CD14-positive monocyte (primary cell): ENCODE measurements around the gene APBB1. TPM values are rescaled to one million over a fixed set of nuclear protein-coding genes. Genes with fewer than 3 reads are reported as not detected.
A peak's percentile ranks its signal among the peaks of the same experiment; 100 is the strongest.

Source experiments
- DNase-seq, 3 donors: peaks; one replicate each; pipeline ENCODE4 v3.0.0-alpha.2; 2011 to 2022
- H2AFZ ChIP-seq: 2 replicates; pipeline ENCODE4 v1.6.0; 2012; ENCODE audit warnings: mild to moderate bottlenecking, low read depth, low read length, inconsistent platforms; ENCODE audit not compliant: insufficient read depth, poor library complexity, severe bottlenecking
- H3K27ac ChIP-seq, 2 donors: 1 replicate in 1 of 2; 2 replicates in 1 of 2; pipeline ENCODE4 v1.5.1; 2012 to 2013; ENCODE audit warnings: low read length in 2 of 2, control low read depth in 1 of 2, inconsistent platforms in 1 of 2, low read depth in 1 of 2, mild to moderate bottlenecking in 1 of 2
- H3K27me3 ChIP-seq, 2 donors: one replicate each; pipeline versions ENCODE4 v1.6.0 to v1.6.1; 2011 to 2013; ENCODE audit warnings: low read length in 2 of 2; ENCODE audit not compliant: control insufficient read depth in 2 of 2, insufficient read depth in 2 of 2
- H3K36me3 ChIP-seq, 2 donors: replicated peaks in 1 of 2; 1 replicate in 1 of 2; 2 replicates in 1 of 2; pipeline versions ENCODE4 v1.5.1 to v1.6.1; 2012 to 2013; ENCODE audit warnings: low read length in 2 of 2, control low read depth in 1 of 2, inconsistent platforms in 1 of 2, mild to moderate bottlenecking in 1 of 2; ENCODE audit not compliant: insufficient read depth in 2 of 2, control insufficient read depth in 1 of 2
- H3K4me1 ChIP-seq, 2 donors: 1 replicate in 1 of 2; 2 replicates in 1 of 2; pipeline versions ENCODE4 v1.5.1 to v1.6.1; 2012 to 2013; ENCODE audit warnings: low read length in 2 of 2, control low read depth in 1 of 2, inconsistent platforms in 1 of 2, mild to moderate bottlenecking in 1 of 2, moderate library complexity in 1 of 2; ENCODE audit not compliant: insufficient read depth in 2 of 2, control insufficient read depth in 1 of 2
- H3K4me2 ChIP-seq: replicated peaks from 2 replicates; pipeline ENCODE3; 2012; ENCODE audit warnings: low read length, moderate library complexity, mild to moderate bottlenecking; ENCODE audit not compliant: poor library complexity, severe bottlenecking; ENCODE audit errors: extremely low read depth
- H3K4me3 ChIP-seq, 3 experiments: fragments of 200-600 bp in 1 of 3; sonication (generic) in 1 of 3; replicated peaks in 1 of 3; 1 replicate in 2 of 3; 2 replicates in 1 of 3; pipeline ENCODE4 v1.5.1; 2011 to 2013; ENCODE audit warnings: low read length in 3 of 3, mild to moderate bottlenecking in 3 of 3, control low read depth in 2 of 3, low read depth in 2 of 3, inconsistent platforms in 1 of 3, moderate library complexity in 1 of 3
- H3K79me2 ChIP-seq: 2 replicates; pipeline ENCODE4 v1.6.0; 2012; ENCODE audit warnings: mild to moderate bottlenecking, control low read depth, inconsistent platforms, low read length, moderate library complexity; ENCODE audit not compliant: insufficient read depth
- H3K9ac ChIP-seq: 2 replicates; pipeline ENCODE4 v1.6.0; 2017; ENCODE audit warnings: low read length, mild to moderate bottlenecking; ENCODE audit not compliant: insufficient read depth, poor library complexity, severe bottlenecking
- H3K9me3 ChIP-seq, 2 donors: replicated peaks in 1 of 2; 1 replicate in 1 of 2; 2 replicates in 1 of 2; pipeline versions ENCODE4 v1.5.1 to v1.6.1; 2012 to 2013; ENCODE audit warnings: low read length in 2 of 2, control low read depth in 1 of 2; ENCODE audit not compliant: control insufficient read depth in 1 of 2, insufficient read depth in 1 of 2
- H4K20me1 ChIP-seq: 2 replicates; pipeline ENCODE4 v1.6.0; 2012; ENCODE audit warnings: mild to moderate bottlenecking, low read length, control low read depth, moderate library complexity; ENCODE audit not compliant: insufficient read depth
- H3K27ac Mint-ChIP-seq, 7 donors: one replicate each; pipeline ENCODE4 v1.8.0; 2020; ENCODE audit warnings: mild to moderate bottlenecking in 7 of 7, mixed read lengths in 7 of 7, moderate library complexity in 6 of 7, inconsistent platforms in 2 of 7
- H3K27me3 Mint-ChIP-seq, 3 donors: one replicate each; pipeline ENCODE4 v1.8.0; 2021 to 2022; ENCODE audit warnings: low read depth in 3 of 3, mild to moderate bottlenecking in 3 of 3, mixed read lengths in 3 of 3, moderate library complexity in 3 of 3, inconsistent platforms in 1 of 3
- H3K36me3 Mint-ChIP-seq, 2 donors: one replicate each; pipeline ENCODE4 v1.8.0; 2020; ENCODE audit warnings: mixed read lengths in 2 of 2, inconsistent platforms in 1 of 2, mild to moderate bottlenecking in 1 of 2
- H3K4me1 Mint-ChIP-seq: one replicate; pipeline ENCODE4 v1.8.0; 2020; ENCODE audit warnings: mild to moderate bottlenecking, mixed read lengths
- H3K4me3 Mint-ChIP-seq, 2 donors: one replicate each; pipeline ENCODE4 v1.8.0; 2020; ENCODE audit warnings: mild to moderate bottlenecking in 2 of 2, mixed read lengths in 2 of 2, moderate library complexity in 1 of 2
- H3K9me3 Mint-ChIP-seq, 7 donors: one replicate each; pipeline ENCODE4 v1.8.0; 2020 to 2022; ENCODE audit warnings: mixed read lengths in 7 of 7, mild to moderate bottlenecking in 6 of 7, moderate library complexity in 6 of 7, inconsistent platforms in 2 of 7
- WGBS: methylation state at CpG from one replicate; pipeline ENCODE4 v1.1.5; 2013; ENCODE audit warnings: missing lambda C conversion rate; ENCODE audit not compliant: insufficient coverage; 5-methylcytosine and 5-hydroxymethylcytosine counted together
- intact Hi-C, 2 donors: fragments of 100-400 bp; cut with micrococcal nuclease; formaldehyde crosslinking; loops; one replicate each; pipeline versions ENCODE4 v1.15.0 to v1.15.1; 2023
- polyA plus RNA-seq, 3 donors: library from polyadenylated mRNA; depleted of rRNA in 1 of 3; unstranded in 2 of 3; stranded (reverse) in 1 of 3; fragments of 300-500 nt in 2 of 3; fragments of >200 nt in 1 of 3; fragmentation: Illumina TruSeq in 2 of 3; gene quantifications; 1 replicate in 2 of 3; 2 replicates in 1 of 3; pipeline ENCODE4 v1.2.3, GENCODE V29; 2012 to 2021
- TF ChIP-seq, protein P1 (sequence below): fragments of 200-600 bp; IDR thresholded peaks from one replicate; pipeline ENCODE4 v1.8.0; 2022; ENCODE audit warnings: antibody characterized with exemption, mild to moderate bottlenecking

APBB1 gene
- polyA plus RNA-seq, 3 donors, result 0.85 to 2.5 (median 2.4) TPM

DNA sequence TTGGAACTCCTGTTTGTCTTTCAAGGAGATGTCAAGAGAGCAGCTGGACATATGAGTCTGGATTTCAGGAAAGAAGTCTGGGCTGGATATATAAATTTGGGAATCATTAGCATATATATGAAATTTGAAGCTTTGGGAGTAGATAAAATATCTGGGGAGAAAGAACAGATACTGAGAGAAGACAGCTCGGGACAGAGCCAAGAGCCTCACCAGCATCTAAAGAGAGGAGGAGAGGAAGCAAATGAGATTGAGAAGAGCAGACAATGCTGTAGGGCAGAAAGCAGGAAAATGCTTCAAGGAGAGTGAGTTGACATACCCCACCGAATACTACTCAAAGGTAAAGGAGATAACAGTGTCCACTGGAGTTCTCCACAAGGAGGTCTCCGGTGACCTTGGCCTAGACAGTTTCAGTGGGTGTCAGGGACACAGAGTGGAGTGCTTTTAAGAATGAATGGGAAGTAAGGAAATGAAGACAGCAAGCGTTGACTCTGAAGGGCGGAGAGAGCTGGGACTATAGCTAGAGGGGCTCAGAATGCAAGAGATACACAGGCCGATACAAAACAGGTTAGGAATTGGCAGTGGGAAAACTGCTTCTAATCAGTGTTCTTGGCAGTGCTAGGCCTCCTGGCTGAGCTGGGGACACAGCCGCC is 862 bp downstream of the APBB1 start:
- Mint-ChIP-seq H3K27me3 (peaks cover 24 to 36% (median 34%) of the 10 kb centered on the region in 3 donors), H3K4me1 (peaks cover 5% of the 10 kb centered on the region), H3K27ac (no peak overlapping the region), H3K4me3 (no peak overlapping the region), H3K36me3 (peaks cover 0 to 5% of the 10 kb centered on the region in 2 donors), H3K9me3 (peaks cover 0 to 4% (median 0%) of the 10 kb centered on the region in 7 donors)
- Histone ChIP-seq H3K9me3 (no peaks in the 10 kb centered on the region), H3K27me3 (peaks cover 33 to 44% of the 10 kb centered on the region in 2 donors), H4K20me1 (no peaks in the 10 kb centered on the region), H3K4me3 (peak overlapping the region in 1 of 3 experiments; percentile 89), H3K79me2 (no peaks in the 10 kb centered on the region), H3K9ac (no peak overlapping the region), H3K36me3 (no peaks in the 10 kb centered on the region), H3K4me1 (peaks cover 26 to 36% of the 10 kb centered on the region in 2 donors), H2AFZ (peak overlapping the region; percentile 94), H3K4me2 (peak overlapping the region; percentile 90), H3K27ac (no peak overlapping the region)
- 57% methylated on average over 6 of the region's 7 CpGs for WGBS
- no peak for DNase-seq
- intact Hi-C loops, result no loop called here
- TF ChIP-seq, protein P1, sequence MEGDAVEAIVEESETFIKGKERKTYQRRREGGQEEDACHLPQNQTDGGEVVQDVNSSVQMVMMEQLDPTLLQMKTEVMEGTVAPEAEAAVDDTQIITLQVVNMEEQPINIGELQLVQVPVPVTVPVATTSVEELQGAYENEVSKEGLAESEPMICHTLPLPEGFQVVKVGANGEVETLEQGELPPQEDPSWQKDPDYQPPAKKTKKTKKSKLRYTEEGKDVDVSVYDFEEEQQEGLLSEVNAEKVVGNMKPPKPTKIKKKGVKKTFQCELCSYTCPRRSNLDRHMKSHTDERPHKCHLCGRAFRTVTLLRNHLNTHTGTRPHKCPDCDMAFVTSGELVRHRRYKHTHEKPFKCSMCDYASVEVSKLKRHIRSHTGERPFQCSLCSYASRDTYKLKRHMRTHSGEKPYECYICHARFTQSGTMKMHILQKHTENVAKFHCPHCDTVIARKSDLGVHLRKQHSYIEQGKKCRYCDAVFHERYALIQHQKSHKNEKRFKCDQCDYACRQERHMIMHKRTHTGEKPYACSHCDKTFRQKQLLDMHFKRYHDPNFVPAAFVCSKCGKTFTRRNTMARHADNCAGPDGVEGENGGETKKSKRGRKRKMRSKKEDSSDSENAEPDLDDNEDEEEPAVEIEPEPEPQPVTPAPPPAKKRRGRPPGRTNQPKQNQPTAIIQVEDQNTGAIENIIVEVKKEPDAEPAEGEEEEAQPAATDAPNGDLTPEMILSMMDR, result no peak

DNA sequence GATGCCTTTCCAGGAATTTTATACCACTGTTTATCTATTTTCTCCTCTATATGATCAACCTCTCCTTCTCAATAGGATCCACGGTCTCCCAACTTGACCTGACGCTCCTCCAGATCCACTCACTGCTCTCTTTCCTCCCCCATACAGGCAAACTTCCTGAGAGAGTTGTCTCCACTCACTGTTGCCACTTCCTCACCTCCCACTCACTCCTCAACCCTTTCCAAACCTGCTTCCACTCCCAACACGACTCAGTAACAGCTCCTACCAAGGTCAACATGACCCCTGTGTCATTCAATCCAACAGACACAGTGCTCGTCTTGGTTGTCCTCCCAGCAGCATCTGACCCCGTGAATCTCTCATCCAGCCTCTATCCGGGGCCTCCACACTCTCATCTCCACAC is 3.1 kb downstream of the APBB1 start:
- Histone ChIP-seq H3K79me2 (no peaks in the 10 kb centered on the region), H3K36me3 (no peaks in the 10 kb centered on the region), H4K20me1 (no peaks in the 10 kb centered on the region), H2AFZ (no peak overlapping the region), H3K4me3 (no peak overlapping the region), H3K27me3 (peaks cover 21 to 29% of the 10 kb centered on the region in 2 donors), H3K9ac (no peak overlapping the region), H3K4me2 (no peak overlapping the region), H3K27ac (peak overlapping the region in 1 of 2 donors; percentile 50), H3K9me3 (no peaks in the 10 kb centered on the region), H3K4me1 (peaks cover 26 to 36% of the 10 kb centered on the region in 2 donors)
- H3K36me3 Mint-ChIP-seq, result peaks cover 0 to 3% of the 10 kb centered on the region in 2 donors
- TF ChIP-seq, protein P1, result no peak
- peaks cover 0 to under 1% (median 0%) of the 10 kb centered on the region in 7 donors for H3K9me3 Mint-ChIP-seq
- WGBS, result 91% methylated on average over 6 of the region's 6 CpGs
- H3K4me3 Mint-ChIP-seq, result no peak overlapping the region
- no peak for DNase-seq
- intact Hi-C loops, result no loop called here
- no peak overlapping the region for H3K27ac Mint-ChIP-seq
- peaks cover 5% of the 10 kb centered on the region for H3K4me1 Mint-ChIP-seq
- peaks cover 12 to 17% (median 14%) of the 10 kb centered on the region in 3 donors for H3K27me3 Mint-ChIP-seq
